ENCODE results near the gene RPL19. TPM values are rescaled to one million over a fixed set of nuclear protein-coding genes. Genes with fewer than 3 reads are reported as not detected.

Gene RPL19
- polyA plus RNA-seq, 1 donor (not counting 4 experiments of a cell fraction or from before 2014, with no cell fraction given), result 1,957 TPM

DNA sequence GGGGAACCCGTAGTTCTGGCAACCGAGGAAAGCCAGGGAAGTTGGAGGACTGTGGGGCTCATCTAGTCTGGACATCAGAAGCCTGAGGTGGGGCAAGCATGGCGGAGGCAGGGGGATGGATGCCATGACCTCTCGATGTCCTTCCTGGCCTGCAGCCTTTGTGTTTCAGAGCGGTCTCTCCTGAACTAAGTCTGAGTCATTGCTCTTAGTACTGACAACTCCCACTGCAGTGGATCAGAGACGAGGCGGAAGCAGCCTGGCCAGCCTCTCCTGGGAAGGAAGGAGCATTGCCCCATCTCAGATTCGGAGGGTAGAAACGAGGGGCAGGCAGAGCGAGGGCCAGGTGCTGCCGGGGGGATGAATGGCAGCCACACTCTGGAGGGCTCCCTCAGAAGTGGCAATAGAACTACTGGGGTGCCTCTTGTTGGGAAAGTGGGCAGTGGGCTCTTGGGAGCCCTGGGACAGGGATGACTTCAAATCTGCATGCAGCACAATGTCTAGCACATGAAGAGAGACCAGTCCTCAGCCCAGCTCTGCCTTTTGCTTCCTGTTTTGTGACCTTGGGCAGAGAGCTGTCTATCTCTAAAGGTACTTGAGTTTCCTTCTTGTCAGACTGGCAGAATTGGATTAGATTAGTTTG is 29.3 kb downstream of the RPL19 start:
- TF ChIP-seq EZH2 (IDR thresholded peaks at IDR 0.05; ENCODE audit: low read length), result no peak
- TF ChIP-seq, protein P1, sequence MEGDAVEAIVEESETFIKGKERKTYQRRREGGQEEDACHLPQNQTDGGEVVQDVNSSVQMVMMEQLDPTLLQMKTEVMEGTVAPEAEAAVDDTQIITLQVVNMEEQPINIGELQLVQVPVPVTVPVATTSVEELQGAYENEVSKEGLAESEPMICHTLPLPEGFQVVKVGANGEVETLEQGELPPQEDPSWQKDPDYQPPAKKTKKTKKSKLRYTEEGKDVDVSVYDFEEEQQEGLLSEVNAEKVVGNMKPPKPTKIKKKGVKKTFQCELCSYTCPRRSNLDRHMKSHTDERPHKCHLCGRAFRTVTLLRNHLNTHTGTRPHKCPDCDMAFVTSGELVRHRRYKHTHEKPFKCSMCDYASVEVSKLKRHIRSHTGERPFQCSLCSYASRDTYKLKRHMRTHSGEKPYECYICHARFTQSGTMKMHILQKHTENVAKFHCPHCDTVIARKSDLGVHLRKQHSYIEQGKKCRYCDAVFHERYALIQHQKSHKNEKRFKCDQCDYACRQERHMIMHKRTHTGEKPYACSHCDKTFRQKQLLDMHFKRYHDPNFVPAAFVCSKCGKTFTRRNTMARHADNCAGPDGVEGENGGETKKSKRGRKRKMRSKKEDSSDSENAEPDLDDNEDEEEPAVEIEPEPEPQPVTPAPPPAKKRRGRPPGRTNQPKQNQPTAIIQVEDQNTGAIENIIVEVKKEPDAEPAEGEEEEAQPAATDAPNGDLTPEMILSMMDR (optimal IDR thresholded peaks at IDR 0.05 in 1 of 3, IDR thresholded peaks at IDR 0.05 in 1 of 3, conservative IDR thresholded peaks at IDR 0.05 in 1 of 3; ENCODE audit: extremely low read depth in 1 of 3, insufficient read depth in 2 of 3, low read length in 3 of 3), result no peak
- H3K27me3 ChIP-seq (ENCODE audit: control insufficient read depth, extremely low read depth, insufficient read depth, low read length), result peaks cover 49% of the 10 kb centered on the region
- no peak overlapping the region for H2AFZ ChIP-seq (ENCODE audit: control insufficient read depth, low read length)
- no peaks in the 10 kb centered on the region for H3K36me3 ChIP-seq (ENCODE audit: control insufficient read depth in 2 of 2, extremely low read depth in 1 of 2, insufficient read depth in 2 of 2, low read length in 2 of 2)
- H3K9ac ChIP-seq (ENCODE audit: control insufficient read depth, extremely low read depth, insufficient read depth, low read length), result no peak overlapping the region
- no peaks in the 10 kb centered on the region for H3K9me1 ChIP-seq (ENCODE audit: control insufficient read depth, extremely low read depth, insufficient read depth, low read length)
- no peak overlapping the region for H3K27ac ChIP-seq (ENCODE audit: control insufficient read depth, insufficient read depth, low read length)
- FAIRE-seq (no peak), DNase-seq (ENCODE audit: low read depth, low spot score) (no peak)
- dilution Hi-C loops (cut with MboI; ENCODE audit: extremely low pct_ligation_motif_present, low sequenced_read_pairs), result no loop called here
- no peak overlapping the region for H3K4me3 ChIP-seq (ENCODE audit: control insufficient read depth in 2 of 3, extremely low read depth in 1 of 3, insufficient read depth in 2 of 3, low read depth in 1 of 3, low read length in 3 of 3)
- H3K4me1 ChIP-seq (ENCODE audit: control insufficient read depth, extremely low read depth, insufficient read depth, low read length), result no peaks in the 10 kb centered on the region
- H3K79me2 ChIP-seq (ENCODE audit: control insufficient read depth, insufficient read depth, low read length), result no peaks in the 10 kb centered on the region
- no peaks in the 10 kb centered on the region for H3K9me3 ChIP-seq (ENCODE audit: control insufficient read depth, low read depth, low read length)
- H4K20me1 ChIP-seq (ENCODE audit: control insufficient read depth, extremely low read depth, insufficient read depth, low read length), result no peaks in the 10 kb centered on the region
- H3K4me2 ChIP-seq (ENCODE audit: control insufficient read depth, extremely low read depth, insufficient read depth, low read depth, low read length), result no peak overlapping the region

DNA sequence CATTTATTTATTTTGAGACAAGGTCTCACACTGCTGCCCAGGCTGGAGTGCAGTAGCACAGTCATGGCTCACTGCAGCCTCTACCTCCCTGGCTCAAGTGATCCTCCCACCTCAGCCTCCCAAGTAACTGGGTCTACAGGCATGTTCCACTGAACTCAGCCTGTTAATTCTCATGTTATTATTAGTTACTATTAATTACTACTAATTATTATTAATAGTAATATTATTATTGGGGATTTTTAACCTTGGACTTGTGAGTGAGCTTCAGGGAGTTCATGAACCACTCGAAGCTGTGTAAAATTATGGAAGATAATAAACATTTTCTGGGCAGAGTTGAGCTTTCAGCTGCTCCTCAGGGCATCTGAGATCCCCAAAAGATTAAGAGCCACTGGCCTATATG is 30.3 kb downstream of the RPL19 start:
- no peaks in the 10 kb centered on the region for H4K20me1 ChIP-seq (ENCODE audit: control insufficient read depth, extremely low read depth, insufficient read depth, low read length)
- H3K9me3 ChIP-seq (ENCODE audit: control insufficient read depth, low read depth, low read length), result no peaks in the 10 kb centered on the region
- no peak overlapping the region for H3K9ac ChIP-seq (ENCODE audit: control insufficient read depth, extremely low read depth, insufficient read depth, low read length)
- H3K4me3 ChIP-seq (ENCODE audit: control insufficient read depth in 2 of 3, extremely low read depth in 1 of 3, insufficient read depth in 2 of 3, low read depth in 1 of 3, low read length in 3 of 3), result no peak overlapping the region
- FAIRE-seq (no peak), DNase-seq (ENCODE audit: low read depth, low spot score) (no peak)
- H3K9me1 ChIP-seq (ENCODE audit: control insufficient read depth, extremely low read depth, insufficient read depth, low read length), result no peaks in the 10 kb centered on the region
- H3K4me1 ChIP-seq (ENCODE audit: control insufficient read depth, extremely low read depth, insufficient read depth, low read length), result no peaks in the 10 kb centered on the region
- no peaks in the 10 kb centered on the region for H3K79me2 ChIP-seq (ENCODE audit: control insufficient read depth, insufficient read depth, low read length)
- H3K27me3 ChIP-seq (ENCODE audit: control insufficient read depth, extremely low read depth, insufficient read depth, low read length), result peaks cover 40% of the 10 kb centered on the region
- H3K4me2 ChIP-seq (ENCODE audit: control insufficient read depth, extremely low read depth, insufficient read depth, low read depth, low read length), result no peak overlapping the region
- dilution Hi-C loops (cut with MboI; ENCODE audit: extremely low pct_ligation_motif_present, low sequenced_read_pairs), result no loop called here
- H2AFZ ChIP-seq (ENCODE audit: control insufficient read depth, low read length), result no peak overlapping the region
- TF ChIP-seq EZH2 (IDR thresholded peaks at IDR 0.05; ENCODE audit: low read length), result no peak
- TF ChIP-seq, protein P1 (optimal IDR thresholded peaks at IDR 0.05 in 1 of 3, IDR thresholded peaks at IDR 0.05 in 1 of 3, conservative IDR thresholded peaks at IDR 0.05 in 1 of 3; ENCODE audit: extremely low read depth in 1 of 3, insufficient read depth in 2 of 3, low read length in 3 of 3), result no peak
- no peak overlapping the region for H3K27ac ChIP-seq (ENCODE audit: control insufficient read depth, insufficient read depth, low read length)
- H3K36me3 ChIP-seq (ENCODE audit: control insufficient read depth in 2 of 2, extremely low read depth in 1 of 2, insufficient read depth in 2 of 2, low read length in 2 of 2), result no peaks in the 10 kb centered on the region

Data from keratinocyte (primary cell).